DND-41 (cell line): ENCODE results near the gene EXOSC10.

Experiments used
- CTCF ChIP-seq: IDR thresholded peaks from 2 replicates; pipeline ENCODE4 v1.5.1; 2012; ENCODE audit warnings: borderline replicate concordance, low read length, moderate library complexity, mild to moderate bottlenecking; ENCODE audit not compliant: poor library complexity, severe bottlenecking; ENCODE audit errors: extremely low read depth
- EZH2 ChIP-seq: IDR thresholded peaks from 3 replicates; pipeline ENCODE4 v1.6.1; 2012; ENCODE audit warnings: borderline replicate concordance, low read depth, mild to moderate bottlenecking, moderate library complexity, low read length, inconsistent platforms; ENCODE audit not compliant: severe bottlenecking

GRCh38 chr1:11042065-11042464 is 57.6 kb downstream of the EXOSC10 start:
- no peak for TF ChIP-seq CTCF
- no peak for TF ChIP-seq EZH2
